Mesodermal cell (in vitro differentiated cells): Measurements from ENCODE around the gene TMEM219.
A peak's percentile ranks its signal among the peaks of the same experiment; 100 is the strongest.

Experiments
- H3K27ac ChIP-seq: 2 replicates; pipeline ENCODE4 v1.7.0; 2013; ENCODE audit warnings: mild to moderate bottlenecking, low read depth, low read length, moderate library complexity; ENCODE audit not compliant: severe bottlenecking
- H3K36me3 ChIP-seq: 2 replicates; pipeline ENCODE4 v1.7.1; 2013; ENCODE audit warnings: mild to moderate bottlenecking, low read length, moderate library complexity; ENCODE audit not compliant: control insufficient read depth, insufficient read depth
- H3K4me1 ChIP-seq: one replicate; pipeline ENCODE4 v1.7.1; 2013; ENCODE audit warnings: mild to moderate bottlenecking, low read length; ENCODE audit not compliant: insufficient read depth, control insufficient read depth, poor library complexity, severe bottlenecking
- H3K4me3 ChIP-seq: 2 replicates; pipeline ENCODE4 v1.7.0; 2013; ENCODE audit warnings: low read length, control low read depth, mild to moderate bottlenecking; ENCODE audit not compliant: insufficient read depth, poor library complexity, severe bottlenecking; ENCODE audit errors: extremely low read depth
- H3K9me3 ChIP-seq: 2 replicates; pipeline ENCODE4 v1.7.1; 2013; ENCODE audit warnings: mild to moderate bottlenecking, low read length, moderate library complexity; ENCODE audit not compliant: control insufficient read depth
- WGBS, 2 experiments: methylation state at CpG; one replicate each; pipeline ENCODE4 v1.1.5; 2013; ENCODE audit warnings: missing lambda C conversion rate in 2 of 2; ENCODE audit not compliant: insufficient coverage in 2 of 2; 5-methylcytosine and 5-hydroxymethylcytosine counted together

The TMEM219 gene

DNA sequence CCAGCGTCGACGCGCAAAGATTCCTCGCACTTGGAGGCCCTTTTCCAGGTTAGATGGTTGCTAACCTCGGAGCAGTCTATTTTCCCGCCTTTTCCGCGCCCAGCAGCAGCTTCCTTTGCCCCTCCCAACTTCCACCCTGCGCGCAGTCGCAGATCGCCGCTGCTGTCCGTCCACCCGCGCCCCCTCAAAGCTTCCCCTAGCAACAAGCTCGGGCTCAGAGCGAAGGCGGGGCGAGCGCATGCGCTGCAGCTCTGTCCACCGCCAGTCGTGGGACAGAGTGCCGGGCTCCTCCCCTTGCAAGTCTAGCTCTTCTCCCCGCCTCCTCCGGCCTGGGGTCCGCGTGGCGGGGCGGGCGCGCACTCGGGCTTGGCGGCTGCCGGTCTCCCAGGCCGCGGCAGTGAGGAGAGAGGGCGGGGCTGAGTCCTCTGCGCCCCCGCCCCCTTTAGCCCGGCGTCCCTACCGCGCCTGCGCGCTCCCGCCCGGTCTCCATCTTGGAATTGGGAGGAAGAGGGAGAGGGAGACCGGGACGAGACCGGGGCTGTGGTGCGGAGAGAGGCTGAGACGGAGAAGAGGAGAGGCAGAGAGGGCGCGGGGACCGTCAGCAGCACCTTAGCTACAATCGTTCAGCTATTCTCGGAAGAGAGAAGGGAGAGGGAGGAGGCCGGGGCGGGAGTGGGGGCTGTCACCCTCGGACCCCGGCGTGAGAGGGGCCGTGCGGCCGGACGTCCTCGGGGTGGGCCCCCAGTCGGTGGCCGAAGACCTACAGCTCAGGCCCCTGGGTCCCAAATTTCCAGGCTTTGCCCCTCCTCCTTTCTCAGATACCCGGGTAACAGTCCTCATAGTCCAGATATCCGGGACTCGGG, 11.7 kb downstream of the TMEM219 start, which contains the start of gene TAOK2:
Gene TAOK2, plus strand, starts transcription at position 485 of the 863 bp plus-strand sequence. CDS start 3,905 bp downstream, outside the sequence.
- Histone ChIP-seq H3K4me1 (peaks cover 21% of the 10 kb centered on the region), H3K27ac (peak within 1 kb of the TSS; percentile 79), H3K4me3 (peak within 1 kb of the TSS; percentile 80), H3K9me3 (peaks cover 8% of the 10 kb centered on the region), H3K36me3 (peaks cover 57% of the 10 kb centered on the region)
- 3 to 5% methylated on average over 43 to 62 of the region's 75 CpGs for WGBS, 2 experiments

- Histone ChIP-seq H3K27ac (peak overlapping the region; percentile 79), H3K36me3 (peaks cover 60% of the 10 kb centered on the region)
- 5 to 8% methylated on average over 17 to 27 of the region's 31 CpGs for WGBS, 2 experiments
Observed at GRCh38 chr16:29974291-29975133, 12.6 kb downstream of the TMEM219 start.

DNA sequence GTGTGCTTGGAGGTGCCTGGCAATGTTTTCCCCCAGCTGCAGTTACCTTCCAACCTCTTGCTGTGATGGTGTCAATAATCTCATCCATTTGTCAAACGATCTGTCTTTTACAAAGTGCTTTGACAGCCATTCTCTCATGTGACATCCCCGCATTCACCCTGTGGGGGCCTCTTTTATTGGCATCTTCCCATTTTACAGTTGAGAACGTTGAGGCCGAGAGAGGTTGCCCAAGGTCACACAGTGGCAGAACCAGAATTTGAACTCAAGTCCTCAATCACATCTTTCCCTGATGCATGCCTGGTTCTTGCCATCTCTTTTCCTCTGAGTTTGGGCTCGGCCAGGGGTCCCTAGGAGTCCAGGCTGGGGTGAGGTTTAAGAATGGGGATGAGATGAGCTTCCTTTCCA, 13.3 kb downstream of the TMEM219 start:
- 82 to 83% methylated on average over 4 to 5 of the region's 5 CpGs for WGBS, 2 experiments
- Histone ChIP-seq H3K36me3 (peaks cover 61% of the 10 kb centered on the region), H3K4me3 (peak overlapping the region; percentile 80), H3K27ac (peak overlapping the region; percentile 64), H3K4me1 (peaks cover 21% of the 10 kb centered on the region), H3K9me3 (peaks cover 8% of the 10 kb centered on the region)

More at GRCh38 chr16:29974291-29975133, 12.6 kb downstream of the TMEM219 start:
- H3K4me3 ChIP-seq = peak overlapping the region; percentile 80
- peaks cover 21% of the 10 kb centered on the region for H3K4me1 ChIP-seq
- H3K9me3 ChIP-seq = peaks cover 8% of the 10 kb centered on the region

GRCh38 chr16:29975811-29976511, 14.1 kb downstream of the TMEM219 start:
- Histone ChIP-seq H3K36me3 (peaks cover 63% of the 10 kb centered on the region), H3K27ac (peak overlapping the region; percentile 36)
- 53 to 57% methylated on average over 6 of the region's 6 CpGs for WGBS, 2 experiments

GRCh38 chr16:29977063-29977825, 15.4 kb downstream of the TMEM219 start:
- Histone ChIP-seq H3K27ac (no peak overlapping the region), H3K4me3 (peak overlapping the region; percentile 8), H3K36me3 (peaks cover 65% of the 10 kb centered on the region), H3K9me3 (peaks cover 8% of the 10 kb centered on the region), H3K4me1 (peaks cover 21% of the 10 kb centered on the region)
- 85 to 87% methylated on average over 4 to 7 of the region's 9 CpGs for WGBS, 2 experiments

More at GRCh38 chr16:29975811-29976511, 14.1 kb downstream of the TMEM219 start:
- peaks cover 21% of the 10 kb centered on the region for H3K4me1 ChIP-seq
- H3K9me3 ChIP-seq = peaks cover 8% of the 10 kb centered on the region
- peak overlapping the region; percentile 80 for H3K4me3 ChIP-seq

DNA sequence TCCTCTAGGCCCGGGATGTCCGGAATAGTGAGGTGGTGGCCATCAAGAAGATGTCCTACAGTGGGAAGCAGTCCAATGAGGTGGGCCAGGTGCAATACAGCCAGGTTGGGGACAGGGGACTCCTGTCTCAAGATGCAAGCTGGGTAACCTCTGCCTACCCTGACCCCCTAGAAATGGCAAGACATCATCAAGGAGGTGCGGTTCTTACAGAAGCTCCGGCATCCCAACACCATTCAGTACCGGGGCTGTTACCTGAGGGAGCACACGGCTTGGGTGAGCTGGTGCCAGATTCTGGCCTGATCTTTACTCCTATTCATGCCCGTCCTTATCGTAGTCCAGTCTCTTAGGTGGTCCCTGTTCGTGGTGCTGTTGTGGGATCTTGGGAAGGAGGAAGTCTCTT, 16.2 kb downstream of the TMEM219 start:
- WGBS, 2 experiments = 99 to 100% methylated on average over 8 to 9 of the region's 9 CpGs
- peaks cover 66% of the 10 kb centered on the region for H3K36me3 ChIP-seq

GRCh38 chr16:29978564-29979270, 16.8 kb downstream of the TMEM219 start:
- Histone ChIP-seq H3K4me3 (no peak overlapping the region), H3K36me3 (peaks cover 72% of the 10 kb centered on the region), H3K9me3 (no peaks in the 10 kb centered on the region), H3K27ac (no peak overlapping the region), H3K4me1 (peaks cover 21% of the 10 kb centered on the region)
- 93 to 95% methylated on average over 7 of the region's 9 CpGs for WGBS, 2 experiments

More for the DNA sequence above, 16.2 kb downstream of the TMEM219 start:
- H3K4me3 ChIP-seq = no peak overlapping the region
- no peak overlapping the region for H3K27ac ChIP-seq
- H3K9me3 ChIP-seq = no peaks in the 10 kb centered on the region
- peaks cover 21% of the 10 kb centered on the region for H3K4me1 ChIP-seq

DNA sequence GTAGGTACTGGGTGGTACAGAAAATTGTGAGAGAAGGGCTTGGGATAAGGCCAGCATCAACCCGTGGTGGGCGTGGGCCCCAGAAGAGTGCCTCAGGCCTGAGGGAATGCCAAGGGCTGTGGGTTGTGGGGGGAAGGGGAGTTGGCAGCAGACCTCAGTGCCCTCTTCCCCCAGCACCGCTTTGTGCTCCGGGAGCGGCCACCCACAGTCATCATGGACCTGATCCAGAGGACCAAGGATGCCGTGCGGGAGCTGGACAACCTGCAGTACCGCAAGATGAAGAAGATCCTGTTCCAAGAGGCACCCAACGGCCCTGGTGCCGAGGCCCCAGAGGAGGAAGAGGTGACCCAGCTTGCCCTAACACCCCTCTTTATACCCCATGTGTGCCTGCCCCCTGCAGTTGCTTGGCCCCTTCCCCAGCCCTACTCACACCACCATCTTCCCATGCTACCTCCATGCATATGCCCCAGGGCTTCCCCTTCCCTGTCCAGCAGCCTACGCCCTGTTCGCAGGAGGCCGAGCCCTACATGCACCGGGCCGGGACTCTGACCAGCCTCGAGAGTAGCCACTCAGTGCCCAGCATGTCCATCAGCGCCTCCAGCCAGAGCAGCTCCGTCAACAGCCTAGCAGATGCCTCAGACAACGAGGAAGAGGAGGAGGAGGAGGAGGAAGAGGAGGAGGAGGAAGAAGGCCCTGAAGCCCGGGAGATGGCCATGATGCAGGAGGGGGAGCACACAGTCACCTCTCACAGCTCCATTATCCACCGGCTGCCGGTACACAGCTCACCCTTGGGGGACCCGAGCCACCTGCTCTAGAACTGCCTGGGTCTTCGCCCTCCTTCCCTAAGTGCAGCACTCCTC, 20.9 kb downstream of the TMEM219 start:
- 96 to 97% methylated on average over 16 to 24 of the region's 24 CpGs for WGBS, 2 experiments
- Histone ChIP-seq H3K4me1 (no peaks in the 10 kb centered on the region), H3K36me3 (peaks cover 100% of the 10 kb centered on the region), H3K27ac (no peak overlapping the region), H3K4me3 (no peak overlapping the region), H3K9me3 (no peaks in the 10 kb centered on the region)
